ENCODE measurements around the gene CYP4F22.
A peak's percentile ranks its signal among the peaks of the same experiment; 100 is the strongest.
"Not testable (repeated sequence)": the region's sequence is repeated elsewhere in the genome, so short reads cannot be mapped to it uniquely, and the experiment has no call there.

CYP4F22 gene

DNA sequence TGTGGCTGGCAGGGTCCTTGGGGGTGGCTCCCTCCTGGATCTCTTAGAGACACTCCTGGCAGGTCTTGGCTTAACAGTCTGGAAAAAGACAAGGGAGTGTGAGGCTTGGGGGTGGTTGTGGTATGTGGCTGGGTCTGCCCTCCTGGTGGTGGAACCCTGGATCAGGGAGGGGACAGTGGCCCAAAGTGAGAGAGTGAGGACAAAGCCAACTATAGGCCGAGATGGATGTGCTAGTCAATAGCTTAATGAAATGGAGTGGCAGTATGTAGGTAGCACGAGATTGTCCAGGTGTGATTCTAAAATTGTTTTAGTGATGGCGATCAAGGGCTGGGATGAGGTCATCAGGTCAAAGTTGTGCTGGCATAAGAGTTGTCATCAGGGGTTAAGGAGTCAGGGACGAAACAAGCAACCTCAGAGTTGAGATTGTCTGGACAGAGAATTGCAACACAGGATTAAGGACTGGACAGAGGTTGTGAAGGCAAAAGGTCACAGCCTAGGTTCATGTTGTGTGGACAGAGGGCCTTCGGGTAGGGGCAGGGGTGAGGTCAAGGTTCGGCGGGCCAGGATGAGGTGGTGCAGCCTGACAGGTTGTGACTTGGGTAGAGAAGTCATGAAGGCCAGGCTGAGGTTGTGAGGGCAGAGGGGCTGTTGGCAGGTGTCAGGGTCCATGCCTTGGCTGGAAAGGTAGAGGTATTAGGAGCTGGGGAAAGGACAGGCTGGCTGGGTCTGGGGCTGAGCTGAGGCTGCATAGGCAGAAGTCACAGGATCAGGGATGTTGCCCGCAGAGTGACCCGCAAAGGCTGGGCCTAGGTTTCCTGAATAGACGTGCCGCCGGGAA lies 39.4 kb upstream of the CYP4F22 start:
- TF ChIP-seq, protein P1, sequence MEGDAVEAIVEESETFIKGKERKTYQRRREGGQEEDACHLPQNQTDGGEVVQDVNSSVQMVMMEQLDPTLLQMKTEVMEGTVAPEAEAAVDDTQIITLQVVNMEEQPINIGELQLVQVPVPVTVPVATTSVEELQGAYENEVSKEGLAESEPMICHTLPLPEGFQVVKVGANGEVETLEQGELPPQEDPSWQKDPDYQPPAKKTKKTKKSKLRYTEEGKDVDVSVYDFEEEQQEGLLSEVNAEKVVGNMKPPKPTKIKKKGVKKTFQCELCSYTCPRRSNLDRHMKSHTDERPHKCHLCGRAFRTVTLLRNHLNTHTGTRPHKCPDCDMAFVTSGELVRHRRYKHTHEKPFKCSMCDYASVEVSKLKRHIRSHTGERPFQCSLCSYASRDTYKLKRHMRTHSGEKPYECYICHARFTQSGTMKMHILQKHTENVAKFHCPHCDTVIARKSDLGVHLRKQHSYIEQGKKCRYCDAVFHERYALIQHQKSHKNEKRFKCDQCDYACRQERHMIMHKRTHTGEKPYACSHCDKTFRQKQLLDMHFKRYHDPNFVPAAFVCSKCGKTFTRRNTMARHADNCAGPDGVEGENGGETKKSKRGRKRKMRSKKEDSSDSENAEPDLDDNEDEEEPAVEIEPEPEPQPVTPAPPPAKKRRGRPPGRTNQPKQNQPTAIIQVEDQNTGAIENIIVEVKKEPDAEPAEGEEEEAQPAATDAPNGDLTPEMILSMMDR (IDR thresholded peaks at IDR 0.05; ENCODE audit: borderline replicate concordance, insufficient read depth, low read depth, low read length): no peak
- H3K4me3 ChIP-seq (ENCODE audit: low read depth, low read length): no peak overlapping the region

DNA sequence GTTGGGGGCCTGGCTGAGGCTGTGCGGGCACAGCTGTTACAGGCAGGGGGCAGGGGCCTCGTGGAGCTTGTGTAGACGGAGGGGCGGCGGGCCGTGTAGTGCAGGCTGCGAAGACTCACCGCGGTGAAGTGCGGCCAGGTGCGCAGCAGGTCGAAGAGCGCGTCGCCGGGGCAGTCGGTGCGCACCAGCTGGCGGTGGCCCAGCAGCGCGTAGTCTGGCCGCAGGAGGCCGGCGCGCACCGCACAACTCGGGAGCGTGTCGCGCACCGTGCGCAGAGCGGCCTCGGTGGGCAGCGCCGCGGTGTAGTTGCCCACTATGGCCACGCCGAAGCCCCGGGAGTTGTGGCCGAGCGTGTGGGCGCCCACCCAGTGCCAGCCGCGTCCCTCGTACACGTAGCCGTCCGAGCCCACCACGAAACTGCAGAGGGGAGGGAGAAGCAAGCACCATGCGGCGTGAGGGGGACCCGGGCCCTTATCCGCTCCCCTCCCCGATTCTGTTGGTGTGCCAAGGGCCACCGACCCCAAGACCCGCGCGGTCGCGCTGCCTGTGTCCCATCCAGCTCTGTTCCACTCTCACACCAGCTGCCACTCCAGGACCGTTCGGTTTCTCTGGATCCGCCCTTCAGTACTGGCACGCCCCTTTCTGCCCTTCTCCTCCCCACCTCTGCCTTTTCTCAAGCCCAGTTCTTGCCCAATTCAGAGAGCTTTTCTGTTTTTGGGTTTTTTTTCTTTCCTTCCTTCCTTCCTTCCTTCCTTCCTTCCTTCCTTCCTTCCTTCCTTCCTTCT lies 38.6 kb upstream of the CYP4F22 start:
- TF ChIP-seq, protein P1 (IDR thresholded peaks at IDR 0.05; ENCODE audit: borderline replicate concordance, insufficient read depth, low read depth, low read length): 0 out of 2 replicates have a peak, but pooled peaks have one; percentile 0
- peak overlapping the region; percentile 34 for H3K4me3 ChIP-seq (ENCODE audit: low read depth, low read length)

DNA sequence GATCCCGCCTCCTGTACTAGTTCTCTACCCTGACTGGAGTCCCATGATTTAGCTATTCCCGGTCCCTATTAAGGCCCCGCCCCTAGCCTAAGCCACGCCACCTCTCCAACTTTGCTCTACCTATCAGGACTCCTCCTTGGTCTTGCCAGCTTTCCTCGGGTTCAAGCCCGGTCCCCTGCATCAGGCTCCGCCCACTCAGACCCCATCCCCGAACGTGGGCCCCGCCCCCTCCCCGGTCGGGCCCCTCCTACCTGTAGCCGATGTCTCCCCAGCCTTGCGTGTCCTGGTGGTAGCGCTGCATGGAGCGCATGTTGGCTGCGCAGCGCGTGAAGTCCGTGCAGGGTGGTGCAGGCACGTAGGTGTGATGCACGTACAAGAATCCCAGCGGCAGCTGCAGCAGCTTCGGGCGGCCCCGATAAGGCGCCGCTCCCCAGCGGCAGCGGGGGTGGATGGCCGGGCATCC lies 36.7 kb upstream of the CYP4F22 start:
- no peak overlapping the region for H3K4me3 ChIP-seq (ENCODE audit: low read depth, low read length)
- TF ChIP-seq, protein P1 (IDR thresholded peaks at IDR 0.05; ENCODE audit: borderline replicate concordance, insufficient read depth, low read depth, low read length): no peak

DNA sequence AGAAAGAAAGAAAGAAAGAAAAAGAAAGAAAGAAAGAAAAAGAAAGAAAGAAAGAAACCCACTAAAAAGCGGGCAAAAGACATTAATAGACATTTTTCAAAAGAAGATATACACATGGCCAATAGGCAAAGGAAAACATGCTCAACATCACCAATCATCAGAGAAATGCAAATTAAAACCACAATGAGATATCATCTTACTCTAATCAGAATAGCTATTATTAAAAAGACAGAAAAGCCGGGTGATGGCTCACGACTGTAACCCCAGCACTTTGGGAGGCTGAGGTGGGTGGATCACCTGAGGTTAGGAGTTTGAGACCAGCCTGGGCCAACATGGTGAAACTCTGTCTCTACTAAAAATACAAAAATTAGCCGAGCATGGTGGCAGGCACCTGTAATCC lies 34.5 kb upstream of the CYP4F22 start:
- H3K4me3 ChIP-seq (ENCODE audit: low read depth, low read length): not testable (repeated sequence)

DNA sequence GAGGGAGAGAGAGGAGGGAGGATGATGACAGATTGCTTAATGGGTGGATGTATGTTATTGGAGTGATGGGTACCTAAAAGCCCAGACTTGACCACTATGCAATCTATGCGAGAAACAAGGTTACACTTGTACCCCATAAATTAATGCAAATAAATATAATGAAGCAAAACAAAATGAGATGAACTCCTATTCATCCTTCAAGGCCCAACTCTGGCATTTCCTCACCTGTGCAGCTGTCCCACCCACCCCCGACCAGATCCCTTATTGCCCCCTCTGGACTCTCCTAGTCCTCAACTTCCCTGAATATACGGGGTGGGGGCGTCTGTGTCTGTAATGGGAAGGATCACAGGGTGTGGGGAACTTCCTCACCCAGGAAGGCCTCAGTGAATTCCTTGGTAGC lies 33.2 kb upstream of the CYP4F22 start:
- TF ChIP-seq, protein P1 (IDR thresholded peaks at IDR 0.05; ENCODE audit: borderline replicate concordance, insufficient read depth, low read depth, low read length): no peak
- H3K4me3 ChIP-seq (ENCODE audit: low read depth, low read length): no peak overlapping the region

DNA sequence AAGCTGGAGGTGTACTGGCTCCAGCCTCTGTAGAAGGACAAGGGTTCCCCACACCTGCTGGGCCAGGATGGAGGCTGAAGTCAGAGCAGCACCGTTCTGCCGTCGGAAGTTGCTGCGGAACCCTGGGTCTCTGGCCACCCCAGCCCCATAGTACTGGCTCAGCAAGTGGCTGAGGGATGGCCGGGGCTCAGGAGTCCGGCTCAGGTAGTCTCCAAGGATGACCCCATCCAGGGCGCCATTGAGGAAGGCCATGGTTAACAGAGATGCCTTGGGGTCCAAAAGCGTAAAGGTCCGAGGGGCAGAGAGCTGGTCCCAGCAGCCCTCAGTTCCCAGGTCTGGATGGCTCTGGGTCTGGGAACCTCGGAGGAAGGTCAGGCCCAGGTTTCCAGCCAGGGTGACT lies 32.7 kb upstream of the CYP4F22 start:
- TF ChIP-seq, protein P1 (IDR thresholded peaks at IDR 0.05; ENCODE audit: borderline replicate concordance, insufficient read depth, low read depth, low read length): no peak

DNA sequence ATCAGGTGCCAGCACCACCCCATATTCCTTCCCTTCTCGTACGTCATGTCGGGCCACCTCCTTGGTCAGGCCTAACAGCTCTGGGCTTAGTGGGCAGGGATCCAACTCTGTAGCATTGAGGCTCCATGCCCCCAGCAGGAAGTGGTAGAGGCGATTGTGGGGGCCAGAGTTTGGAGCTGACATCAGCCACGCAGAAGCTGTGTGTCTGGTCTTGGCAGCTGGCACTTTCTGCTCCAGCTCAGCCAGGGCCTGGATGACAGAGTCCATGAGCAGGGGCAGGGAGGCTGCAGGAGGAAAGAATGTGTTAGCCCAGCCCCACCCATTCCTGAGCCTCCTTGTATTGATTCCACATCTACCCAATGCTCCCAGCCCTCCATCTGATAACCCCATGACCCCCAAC lies 32.0 kb upstream of the CYP4F22 start:
- TF ChIP-seq, protein P1 (IDR thresholded peaks at IDR 0.05; ENCODE audit: borderline replicate concordance, insufficient read depth, low read depth, low read length): no peak
- H3K4me3 ChIP-seq (ENCODE audit: low read depth, low read length): no peak overlapping the region

More for the DNA sequence above, 32.7 kb upstream of the CYP4F22 start:
- no peak overlapping the region for H3K4me3 ChIP-seq (ENCODE audit: low read depth, low read length)

Measured in GM12875 (cell line).